Stimulated activated CD4-positive, alpha-beta T cell treated with anti-CD3 and anti-CD28 coated beads, Interleukin-2, amount 100 ng/mL, for 4 hours (primary cell): Measurements from ENCODE around the gene RPP21.

ENCODE experiments used
- DNase-seq: peaks from one replicate; pipeline ENCODE4 v3.0.0-alpha.2; 2020; ENCODE audit warnings: low read depth

Gene RPP21

GRCh38 chr6:30344868-30345671 is at the start of gene RPP21:
TSS of gene RPP21 (plus strand) at chr6:30345156. CDS start at chr6:30345172, 16 bp downstream.
- peak; percentile 81 for DNase-seq

GRCh38 chr6:30295837-30296236 is 49.1 kb upstream of the RPP21 start:
- no peak for DNase-seq

GRCh38 chr6:30304002-30304401 is 41.0 kb upstream of the RPP21 start:
- no peak for DNase-seq

GRCh38 chr6:30311101-30311500 is 33.9 kb upstream of the RPP21 start:
- DNase-seq, result no peak

- no peak for DNase-seq
Measured at GRCh38 chr6:30311671-30312070, 33.3 kb upstream of the RPP21 start.

GRCh38 chr6:30312266-30312665 is 32.7 kb upstream of the RPP21 start:
- DNase-seq, result no peak

GRCh38 chr6:30312676-30313321 is 32.2 kb upstream of the RPP21 start:
- DNase-seq, result no peak

- DNase-seq, result no peak
Measured at GRCh38 chr6:30315156-30315555, 29.8 kb upstream of the RPP21 start.

- DNase-seq, result no peak
Measured at GRCh38 chr6:30317913-30318589, 26.9 kb upstream of the RPP21 start.

- DNase-seq, result no peak
Measured at GRCh38 chr6:30319146-30319835, 25.7 kb upstream of the RPP21 start.

- DNase-seq, result no peak
Measured at GRCh38 chr6:30321692-30322388, 23.1 kb upstream of the RPP21 start.

- DNase-seq, result peak; percentile 42
Measured at GRCh38 chr6:30322527-30323501, 22.1 kb upstream of the RPP21 start.

GRCh38 chr6:30323806-30324205 is 21.1 kb upstream of the RPP21 start:
- DNase-seq, result no peak

GRCh38 chr6:30325150-30325872 is 19.6 kb upstream of the RPP21 start:
- DNase-seq, result peak; percentile 83

- DNase-seq, result peak; percentile 62
Measured at GRCh38 chr6:30325873-30326525, 19.0 kb upstream of the RPP21 start.

GRCh38 chr6:30326526-30327231 is 18.3 kb upstream of the RPP21 start, which contains the start of gene TRIM39:
TSS of gene TRIM39 (plus strand) at chr6:30326927. CDS start at chr6:30329318, 2,391 bp downstream.
- DNase-seq, result peak; percentile 85

- no peak for DNase-seq
Measured at GRCh38 chr6:30327232-30327746, 17.7 kb upstream of the RPP21 start.

- no peak for DNase-seq
Measured at GRCh38 chr6:30328397-30328796, 16.6 kb upstream of the RPP21 start.
